Middle frontal gyrus (tissue), 1 donor: ENCODE measurements around the gene GLOD5.
"Not testable (repeated sequence)": the region's sequence is repeated elsewhere in the genome, so short reads cannot be mapped to it uniquely, and the experiment has no call there.

ENCODE experiments used
- DNase-seq: peaks from one replicate; pipeline ENCODE4 v3.0.0-alpha.2; 2015; ENCODE audit warnings: low spot score; ENCODE audit errors: extremely low spot score

Gene GLOD5

GRCh38 chrX:48793935-48794334 is 32.4 kb downstream of the GLOD5 start:
- no peak for DNase-seq

GRCh38 chrX:48794340-48794910 is 32.9 kb downstream of the GLOD5 start:
- DNase-seq: no peak

DNA sequence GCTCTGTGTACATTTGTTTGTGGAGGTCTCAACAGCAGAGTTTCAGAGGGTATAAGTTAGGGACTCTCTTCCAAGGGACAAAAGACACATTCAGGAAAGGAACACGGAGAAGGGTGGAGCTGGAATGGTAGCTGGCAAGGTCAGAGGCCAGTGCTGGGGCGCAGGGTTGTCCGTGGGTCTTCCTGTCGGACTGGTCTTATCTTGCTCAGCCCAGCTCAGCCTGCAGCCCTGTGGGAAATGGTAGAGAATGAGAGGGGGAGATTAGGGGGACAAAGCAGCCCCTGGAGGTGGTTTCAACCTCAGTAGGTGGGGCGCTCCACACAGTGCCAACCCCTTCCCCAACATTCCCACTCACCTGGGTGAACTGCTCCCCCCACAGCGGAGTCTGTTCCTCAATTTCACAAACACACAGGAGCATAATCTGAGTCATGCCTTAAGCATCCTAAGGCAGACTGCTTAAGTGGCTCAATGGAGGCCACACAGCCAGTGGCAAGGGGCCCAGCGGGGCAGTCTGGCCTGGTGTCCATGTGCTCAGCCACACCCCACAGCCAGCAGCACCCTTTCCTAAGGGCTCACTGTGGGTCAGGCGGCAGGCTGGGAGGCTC is 33.5 kb downstream of the GLOD5 start:
- DNase-seq: no peak

- no peak for DNase-seq
Measured at GRCh38 chrX:48798318-48798717, 36.8 kb downstream of the GLOD5 start.

GRCh38 chrX:48800574-48801279 is 39.2 kb downstream of the GLOD5 start:
- DNase-seq: no peak

DNA sequence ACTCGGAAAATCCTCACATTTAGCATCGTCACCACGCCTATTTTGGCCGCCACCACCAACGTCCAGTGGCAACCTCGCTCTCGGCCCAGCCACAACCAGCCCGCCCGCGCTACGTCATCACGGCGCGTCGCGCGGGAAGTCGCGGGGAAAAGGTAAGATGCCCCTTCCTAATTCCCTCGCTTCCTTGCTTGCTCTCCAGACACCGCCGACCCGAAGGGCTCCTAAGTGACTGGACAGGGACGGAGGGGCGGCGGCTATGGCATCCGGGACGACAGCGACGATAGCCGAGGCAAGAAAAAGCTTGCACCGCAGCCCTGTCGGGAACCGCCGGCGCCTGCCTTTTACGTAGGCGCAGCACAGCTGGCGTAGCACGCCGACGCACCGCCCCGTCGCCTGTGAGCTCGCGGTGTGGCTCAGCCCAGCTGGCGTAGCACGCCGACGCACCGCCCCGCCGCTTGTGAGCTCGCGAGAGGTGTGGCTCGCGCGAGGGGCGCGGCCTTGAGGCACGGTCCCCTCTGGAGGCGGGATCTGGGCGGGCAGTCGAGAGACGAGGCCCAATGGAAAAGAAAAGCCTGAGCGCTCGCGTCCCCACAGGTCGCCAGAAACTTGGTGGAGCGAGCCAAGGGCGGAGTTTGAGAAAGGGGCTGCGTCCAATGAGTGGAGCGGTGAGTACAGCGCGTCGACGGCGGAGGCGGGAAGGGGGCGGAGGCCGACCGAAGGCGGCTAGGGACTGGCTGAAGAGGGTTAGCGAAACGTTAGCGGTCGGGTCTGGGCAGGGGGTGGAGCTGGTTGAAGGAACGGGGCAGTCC is 39.9 kb downstream of the GLOD5 start, which contains the start of gene HDAC6:
Gene HDAC6, plus strand, starts transcription at position 788 of the 809 bp plus-strand sequence. CDS start 626 bp downstream, outside the sequence.
- DNase-seq: peak; percentile 93

DNA sequence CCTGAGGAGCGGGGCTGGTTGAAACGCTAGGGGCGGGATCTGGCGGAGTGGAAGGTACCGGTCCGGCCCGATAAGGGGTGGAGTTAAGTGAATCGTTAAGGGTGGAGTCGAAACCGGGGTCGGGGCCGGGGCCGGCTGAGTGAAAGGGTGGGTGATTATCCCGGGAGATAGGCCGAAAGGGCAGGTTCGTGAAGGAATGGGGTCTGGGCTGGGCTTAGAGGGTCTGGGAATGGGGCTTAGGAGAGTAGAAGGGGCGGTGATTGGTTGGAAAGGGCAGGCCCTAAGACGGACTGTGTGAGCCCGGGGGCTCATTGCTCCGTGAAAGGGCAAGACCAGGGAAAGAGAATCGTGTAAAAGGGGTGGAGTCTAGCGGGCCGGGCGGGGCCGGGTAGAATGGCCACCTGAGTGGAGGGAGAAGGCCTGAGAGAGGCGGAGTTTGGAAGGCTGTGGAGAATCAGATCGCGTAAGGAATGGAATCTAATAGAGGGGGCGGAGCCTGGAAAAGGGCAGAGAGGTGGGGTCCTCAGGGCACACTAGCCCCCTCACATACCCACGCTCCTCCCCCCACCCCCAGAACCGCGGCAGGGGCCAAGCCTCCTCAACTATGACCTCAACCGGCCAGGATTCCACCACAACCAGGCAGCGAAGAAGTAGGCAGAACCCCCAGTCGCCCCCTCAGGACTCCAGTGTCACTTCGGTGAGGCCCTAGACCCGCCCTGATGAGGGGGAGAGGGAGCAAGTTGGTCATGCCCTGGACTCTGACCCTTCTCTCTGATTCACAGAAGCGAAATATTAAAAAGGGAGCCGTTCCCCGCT is 40.8 kb downstream of the GLOD5 start:
- DNase-seq: no peak

GRCh38 chrX:48802905-48803200 is 41.3 kb downstream of the GLOD5 start:
- DNase-seq: no peak

DNA sequence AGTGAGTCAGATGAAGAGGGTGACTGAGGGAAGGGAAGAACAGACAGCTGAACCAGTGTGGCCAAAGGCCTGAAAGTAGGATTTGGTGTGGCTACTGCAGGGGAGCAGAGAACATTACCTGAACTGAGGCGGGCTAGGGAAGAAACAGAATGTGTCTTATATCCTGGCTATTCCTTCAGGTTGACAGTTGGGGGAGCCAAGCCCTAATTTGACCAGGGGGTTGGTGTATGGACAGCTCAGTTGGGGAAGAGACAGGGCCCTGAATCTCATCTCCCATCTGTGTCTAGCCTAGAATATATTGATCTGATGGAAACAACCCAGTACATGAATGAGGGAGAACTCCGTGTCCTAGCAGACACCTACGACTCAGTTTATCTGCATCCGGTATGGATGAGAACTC is 44.5 kb downstream of the GLOD5 start:
- DNase-seq: no peak

DNA sequence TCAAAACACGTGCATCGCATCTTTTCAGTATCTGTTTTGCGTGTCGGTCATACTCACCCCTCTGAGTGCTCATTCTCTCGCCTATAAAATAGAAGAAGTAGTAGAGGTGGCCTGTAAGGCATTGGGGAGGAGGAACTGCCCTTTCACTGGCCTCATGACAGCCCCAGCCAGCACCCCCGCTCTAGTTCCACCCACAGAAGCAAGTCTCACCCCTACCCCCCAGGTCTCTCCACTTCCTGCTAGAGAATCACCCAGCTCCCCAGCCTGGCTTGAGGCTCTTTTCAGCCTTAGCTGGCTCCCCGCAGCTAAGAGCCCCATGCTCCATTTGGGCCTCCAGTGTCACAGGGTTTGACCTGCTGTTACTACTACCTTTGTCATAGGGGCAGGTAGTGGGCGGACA is 52.1 kb downstream of the GLOD5 start:
- DNase-seq: no peak

DNA sequence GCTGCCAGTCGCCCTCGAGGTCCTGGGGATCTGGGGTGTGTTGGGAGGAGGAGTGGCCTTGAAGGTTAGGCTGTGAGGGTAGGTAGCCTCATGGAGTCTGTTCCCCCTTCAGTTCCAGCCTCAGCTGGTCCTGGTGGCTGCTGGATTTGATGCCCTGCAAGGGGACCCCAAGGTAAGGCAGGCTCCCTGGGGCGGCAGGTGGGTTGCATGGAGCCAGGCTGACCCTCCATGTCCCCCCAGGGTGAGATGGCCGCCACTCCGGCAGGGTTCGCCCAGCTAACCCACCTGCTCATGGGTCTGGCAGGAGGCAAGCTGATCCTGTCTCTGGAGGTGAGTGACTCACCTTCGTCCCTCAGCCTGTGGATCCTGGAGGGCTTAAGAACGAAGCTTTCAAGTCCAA is 53.2 kb downstream of the GLOD5 start:
- DNase-seq: no peak

DNA sequence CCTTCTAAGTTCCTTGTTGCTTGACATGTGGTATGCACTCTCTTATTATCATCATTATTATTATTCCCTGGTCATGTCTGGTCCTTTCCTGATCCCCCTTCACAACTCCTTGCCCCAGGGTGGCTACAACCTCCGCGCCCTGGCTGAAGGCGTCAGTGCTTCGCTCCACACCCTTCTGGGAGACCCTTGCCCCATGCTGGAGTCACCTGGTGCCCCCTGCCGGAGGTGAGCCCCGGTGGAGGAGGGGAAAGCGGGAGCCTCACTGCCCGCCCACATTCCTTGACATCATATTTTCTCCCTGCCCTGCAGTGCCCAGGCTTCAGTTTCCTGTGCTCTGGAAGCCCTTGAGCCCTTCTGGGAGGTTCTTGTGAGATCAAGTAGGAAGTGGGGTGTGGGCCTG is 53.7 kb downstream of the GLOD5 start:
- DNase-seq: no peak

DNA sequence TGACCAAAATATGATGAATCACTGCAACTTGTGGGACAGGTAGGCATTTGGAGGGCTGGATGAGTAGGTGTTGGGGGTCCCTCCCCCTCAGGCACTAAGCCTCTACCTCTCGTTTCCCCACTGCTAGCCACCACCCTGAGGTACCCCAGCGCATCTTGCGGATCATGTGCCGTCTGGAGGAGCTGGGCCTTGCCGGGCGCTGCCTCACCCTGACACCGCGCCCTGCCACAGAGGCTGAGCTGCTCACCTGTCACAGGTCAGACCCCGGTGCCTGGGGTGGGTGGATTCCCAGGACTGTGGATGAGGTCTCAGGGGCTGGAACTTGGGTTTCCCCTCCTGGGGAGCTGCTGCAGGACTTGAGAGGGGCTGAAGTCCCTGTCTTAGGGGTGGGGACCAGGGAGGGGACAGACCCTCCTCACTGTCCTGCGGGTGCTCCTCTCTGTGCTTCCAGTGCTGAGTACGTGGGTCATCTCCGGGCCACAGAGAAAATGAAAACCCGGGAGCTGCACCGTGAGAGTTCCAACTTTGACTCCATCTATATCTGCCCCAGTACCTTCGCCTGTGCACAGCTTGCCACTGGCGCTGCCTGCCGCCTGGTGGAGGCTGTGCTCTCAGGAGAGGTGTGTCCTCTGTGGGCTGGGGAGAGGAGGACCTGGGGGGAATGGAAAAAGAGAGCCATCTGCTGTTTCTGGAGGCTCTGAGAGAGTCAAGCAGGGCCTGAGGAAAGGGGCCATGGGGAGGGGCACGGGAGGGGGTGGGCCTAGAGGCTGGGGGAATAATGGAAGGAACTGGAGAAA is 54.7 kb downstream of the GLOD5 start:
- no peak for DNase-seq

DNA sequence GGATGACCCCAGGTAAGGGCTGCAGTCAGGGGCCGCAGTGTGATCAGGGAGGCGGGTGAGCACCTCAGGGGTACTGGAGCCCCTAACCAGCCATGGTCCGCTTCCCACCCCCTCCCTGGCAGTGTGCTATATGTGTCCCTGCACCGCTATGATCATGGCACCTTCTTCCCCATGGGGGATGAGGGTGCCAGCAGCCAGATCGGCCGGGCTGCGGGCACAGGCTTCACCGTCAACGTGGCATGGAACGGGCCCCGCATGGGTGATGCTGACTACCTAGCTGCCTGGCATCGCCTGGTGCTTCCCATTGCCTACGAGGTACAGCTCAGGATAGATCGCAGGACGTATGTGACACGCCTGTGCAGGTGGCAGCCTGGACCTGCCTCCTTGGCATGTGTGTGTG is 56.6 kb downstream of the GLOD5 start:
- no peak for DNase-seq

GRCh38 chrX:48818866-48819265 is 57.3 kb downstream of the GLOD5 start:
- no peak for DNase-seq

DNA sequence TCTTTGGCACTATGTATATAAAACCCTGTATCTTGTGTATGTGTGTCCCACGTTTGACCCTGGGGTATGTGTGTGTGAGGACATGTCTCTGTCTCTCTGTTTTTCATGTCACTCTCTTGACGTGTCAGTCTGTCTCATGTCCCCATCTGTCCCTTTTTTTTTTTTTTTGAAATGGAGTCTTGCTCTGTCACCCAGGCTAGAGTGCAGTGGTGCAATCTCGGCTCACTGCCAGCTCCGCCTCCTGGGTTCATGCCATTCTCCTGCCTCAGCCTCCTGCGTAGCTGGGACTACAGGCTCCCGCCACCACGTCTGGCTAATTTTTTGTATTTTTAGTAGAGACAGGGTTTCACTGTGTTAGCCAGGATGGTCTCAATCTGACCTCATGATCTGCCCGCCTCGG is 57.8 kb downstream of the GLOD5 start:
- DNase-seq: not testable (repeated sequence)

GRCh38 chrX:48823053-48823452 is 61.5 kb downstream of the GLOD5 start:
- DNase-seq: no peak
